IMR-90 (cell line): ENCODE measurements around the gene RTF1. TPM values are rescaled to one million over a fixed set of nuclear protein-coding genes. Genes with fewer than 3 reads are reported as not detected.
"Not testable (repeated sequence)": the region's sequence is repeated elsewhere in the genome, so short reads cannot be mapped to it uniquely, and the experiment has no call there.

ENCODE experiments used
- ATAC-seq: fragments of 200-7000 bp; cut with Tn5 transposase; 2 replicates; pipeline ENCODE4 v1.9.1; 2020; ENCODE audit warnings: low read depth, mild to moderate bottlenecking, moderate library complexity
- BruUV-seq: library from RNA; stranded (reverse); fragments of 400-500 nt; replicated peaks from 2 replicates; lab custom pipeline; 2021; lab: Mats Ljungman, UMichigan
- CTCF ChIA-PET: fragments of 300-600 bp; formaldehyde crosslinking; extraction: SDS; loops from one replicate; lab custom pipeline; 2021; ENCODE audit warnings: antibody characterized with exemption; lab: Yijun Ruan, JAX
- POLR2A ChIA-PET: fragments of 300-600 bp; sonication (Branson Sonifier 250); formaldehyde crosslinking; loops from one replicate; lab custom pipeline; 2022; ENCODE audit warnings: antibody characterized with exemption; ENCODE audit not compliant: unreplicated experiment; lab: Charles Lee
- DNase-seq: peaks from one replicate; pipeline ENCODE4 v3.0.0; 2013
- H2AFZ ChIP-seq: replicated peaks from 2 replicates; pipeline ENCODE3; 2013; ENCODE audit warnings: low read length, mild to moderate bottlenecking; ENCODE audit not compliant: poor library complexity
- H2AK5ac ChIP-seq: 2 replicates; pipeline ENCODE4 v1.6.1; 2013; ENCODE audit warnings: low read depth, low read length, inconsistent platforms
- H2AK9ac ChIP-seq: replicated peaks from 2 replicates; pipeline ENCODE3; 2013; ENCODE audit warnings: mild to moderate bottlenecking, low read depth, low read length, moderate library complexity; ENCODE audit not compliant: poor library complexity
- H2BK120ac ChIP-seq: 2 replicates; pipeline ENCODE4 v1.6.1; 2013; ENCODE audit warnings: low read depth, low read length, inconsistent platforms
- H2BK15ac ChIP-seq: 3 replicates; pipeline ENCODE4 v1.6.1; 2013; ENCODE audit warnings: low read depth, low read length, inconsistent platforms
- H2BK20ac ChIP-seq: 2 replicates; pipeline ENCODE4 v1.6.1; 2013; ENCODE audit warnings: low read depth, mild to moderate bottlenecking, inconsistent platforms, low read length, moderate library complexity
- H2BK5ac ChIP-seq: 2 replicates; pipeline ENCODE4 v1.6.1; 2013; ENCODE audit warnings: mild to moderate bottlenecking, low read depth, low read length, inconsistent platforms; ENCODE audit not compliant: poor library complexity, severe bottlenecking
- H3K14ac ChIP-seq: replicated peaks from 2 replicates; pipeline ENCODE4 v1.6.1; 2013; ENCODE audit warnings: low read depth, low read length, inconsistent platforms
- H3K18ac ChIP-seq: 2 replicates; pipeline ENCODE4 v1.6.1; 2013; ENCODE audit warnings: low read depth, low read length, control low read depth
- H3K23ac ChIP-seq: 2 replicates; pipeline ENCODE4 v1.6.1; 2013; ENCODE audit warnings: low read depth, low read length, inconsistent platforms
- H3K27ac ChIP-seq: 2 replicates; pipeline ENCODE4 v1.5.1; 2013; ENCODE audit warnings: mild to moderate bottlenecking, control low read depth, low read length; ENCODE audit not compliant: insufficient read depth
- H3K27me3 ChIP-seq: 2 replicates; pipeline ENCODE4 v1.6.1; 2013; ENCODE audit warnings: low read length; ENCODE audit not compliant: control insufficient read depth, insufficient read depth
- H3K36me3 ChIP-seq: 2 replicates; pipeline ENCODE4 v1.6.1; 2013; ENCODE audit warnings: low read length, mixed read lengths; ENCODE audit not compliant: control insufficient read depth, insufficient read depth
- H3K4ac ChIP-seq: 2 replicates; pipeline ENCODE4 v1.6.1; 2013; ENCODE audit warnings: low read depth, low read length, inconsistent platforms
- H3K4me1 ChIP-seq: 2 replicates; pipeline ENCODE4 v1.6.1; 2013; ENCODE audit warnings: low read length, mixed read lengths; ENCODE audit not compliant: control insufficient read depth, insufficient read depth
- H3K4me2 ChIP-seq: 2 replicates; pipeline ENCODE4 v1.6.1; 2013; ENCODE audit warnings: low read depth, mild to moderate bottlenecking, control low read depth, low read length, moderate library complexity
- H3K4me3 ChIP-seq: 2 replicates; pipeline ENCODE4 v1.5.1; 2013; ENCODE audit warnings: low read depth, mild to moderate bottlenecking, control low read depth, low read length, moderate library complexity; ENCODE audit not compliant: insufficient read depth
- H3K56ac ChIP-seq: 2 replicates; pipeline ENCODE4 v1.6.1; 2013; ENCODE audit warnings: low read length, inconsistent platforms; ENCODE audit not compliant: insufficient read depth; ENCODE audit errors: extremely low read depth
- H3K79me1 ChIP-seq, 2 experiments: 2 replicates each; pipeline ENCODE4 v1.6.1; 2013; ENCODE audit warnings: low read length in 2 of 2, inconsistent platforms in 1 of 2, low read depth in 1 of 2
- H3K9ac ChIP-seq: 2 replicates; pipeline ENCODE4 v1.6.1; 2013; ENCODE audit warnings: low read depth, low read length, control low read depth
- H3K9me1 ChIP-seq: 2 replicates; pipeline ENCODE4 v1.6.1; 2013; ENCODE audit warnings: low read length, inconsistent platforms; ENCODE audit not compliant: insufficient read depth
- H3K9me3 ChIP-seq: 2 replicates; pipeline ENCODE4 v1.6.1; 2013; ENCODE audit warnings: low read length; ENCODE audit not compliant: control insufficient read depth, insufficient read depth
- H4K20me1 ChIP-seq: 2 replicates; pipeline ENCODE4 v1.6.1; 2013; ENCODE audit warnings: low read length, inconsistent platforms; ENCODE audit not compliant: insufficient read depth
- H4K5ac ChIP-seq: 2 replicates; pipeline ENCODE4 v1.6.1; 2013; ENCODE audit warnings: mild to moderate bottlenecking, low read depth, low read length, control low read depth
- H4K8ac ChIP-seq, 2 experiments: 2 replicates each; pipeline ENCODE4 v1.6.1; 2013; ENCODE audit warnings: low read depth in 2 of 2, low read length in 2 of 2, control low read depth in 1 of 2, inconsistent platforms in 1 of 2
- H4K91ac ChIP-seq: 2 replicates; pipeline ENCODE4 v1.6.1; 2013; ENCODE audit warnings: low read depth, low read length, inconsistent platforms; ENCODE audit not compliant: insufficient read depth
- BHLHE40 ChIP-seq: fragments of 150-350 bp; IDR thresholded peaks from 2 replicates; pipeline ENCODE4 v1.6.1; 2016; ENCODE audit warnings: mild to moderate bottlenecking, low read depth, low read length
- MAZ ChIP-seq: IDR thresholded peaks from 2 replicates; pipeline ENCODE4 v1.6.1; 2012; ENCODE audit warnings: low read depth, mild to moderate bottlenecking, low read length, improper control_type of control experiment, moderate library complexity, borderline replicate concordance
- MXI1 ChIP-seq: IDR thresholded peaks from 2 replicates; pipeline ENCODE4 v1.6.1; 2012; ENCODE audit warnings: low read depth, mild to moderate bottlenecking, low read length, moderate library complexity, borderline replicate concordance
- SMC3 ChIP-seq: fragments of 150-350 bp; IDR thresholded peaks from 2 replicates; pipeline ENCODE4 v1.6.1; 2016; ENCODE audit warnings: low read depth, mild to moderate bottlenecking, antibody characterized with exemption, low read length, moderate library complexity
- WGBS, 2 experiments: methylation state at CpG; one replicate each; pipeline versions ENCODE4 v1.1.5 to v1.1.7; 2013; ENCODE audit warnings: missing lambda C conversion rate in 2 of 2; ENCODE audit not compliant: insufficient read length in 1 of 2; ENCODE audit errors: extremely low coverage in 2 of 2; 5-methylcytosine and 5-hydroxymethylcytosine counted together
- dilution Hi-C: fragments of 300-500 bp; cut with HindIII; formaldehyde crosslinking; loops from one replicate; pipeline ENCODE4 v1.14.3; 2018; ENCODE audit warnings: low sequenced_read_pairs; ENCODE audit not compliant: unreplicated experiment
- in situ Hi-C: fragments of 300-500 bp; cut with MboI; formaldehyde crosslinking; loops from 3 replicates; pipeline ENCODE4 v1.14.3; 2019; ENCODE audit warnings: low sequenced_read_pairs, inconsistent platforms, mixed read lengths
- intact Hi-C: fragments of 100-400 bp; cut with micrococcal nuclease; formaldehyde crosslinking; loops from 2 replicates; pipeline ENCODE4 v1.10.0; 2022
- polyA plus RNA-seq, 3 experiments: library from polyadenylated mRNA; depleted of rRNA; stranded (reverse); fragments of >200 nt; gene quantifications; 2 replicates each; pipeline ENCODE4 v1.2.3, GENCODE V29; 2012; ENCODE audit warnings: low replicate concordance in 1 of 3
- total RNA-seq: library from RNA; depleted of rRNA; stranded (reverse); fragments of >200 nt; gene quantifications from 2 replicates; pipeline ENCODE4 v1.2.3, GENCODE V29; 2012
- TF ChIP-seq, protein P1 (sequence below): fragments of 150-350 bp; IDR thresholded peaks from 2 replicates; pipeline ENCODE4 v1.6.1; 2017; ENCODE audit warnings: mild to moderate bottlenecking, antibody characterized with exemption, low read length, low read depth

The RTF1 gene
- total and polyA plus RNA-seq, 2 of the 4 experiments (the other 2 are of a cell fraction), result 15.1 to 24.3 TPM

DNA sequence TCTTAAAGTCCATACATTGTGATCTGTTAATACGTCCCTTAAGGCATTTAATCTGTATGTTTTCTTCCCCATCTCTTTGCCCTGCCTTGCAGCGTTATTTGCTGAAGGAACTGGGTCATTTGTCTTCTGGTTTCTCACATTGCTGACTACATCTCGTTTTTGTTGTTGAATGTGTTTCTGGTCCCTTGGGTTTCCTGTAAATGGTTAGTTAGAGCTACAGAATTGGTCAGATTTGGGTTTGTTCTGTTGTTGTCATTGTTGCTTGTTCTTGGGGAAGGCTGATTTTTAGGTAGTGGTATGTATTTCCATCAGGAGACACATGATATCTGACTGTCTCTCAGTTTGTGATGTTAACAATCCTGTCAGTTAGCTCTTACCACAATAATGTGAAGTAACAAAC is 49.8 kb downstream of the RTF1 start:
- Histone ChIP-seq H2BK120ac (no peak overlapping the region), H3K36me3 (peaks cover 38% of the 10 kb centered on the region), H3K27ac (no peak overlapping the region), H4K91ac (no peak overlapping the region), H3K4me2 (no peak overlapping the region), H3K4me1 (peaks cover 4% of the 10 kb centered on the region), H2AFZ (no peak overlapping the region), H4K5ac (no peak overlapping the region), H3K14ac (no peak overlapping the region), H3K9me1 (no peaks in the 10 kb centered on the region; the same call in 1 of the 2 replicates), H3K56ac (no peak overlapping the region), H2AK5ac (no peak overlapping the region), H4K8ac (no peak overlapping the region), H3K18ac (no peak overlapping the region), H2BK5ac (no peak overlapping the region), H4K20me1 (0 out of 2 replicates have a peak, but pooled peaks cover 10% of the 10 kb centered on the region), H2BK20ac (no peak overlapping the region), H3K79me1 (peaks cover 8 to 27% of the 10 kb centered on the region in 2 experiments; a peak in 3 of 4 replicates), H2BK15ac (no peak overlapping the region), H3K23ac (no peak overlapping the region), H3K9me3 (no peaks in the 10 kb centered on the region), H3K27me3 (no peaks in the 10 kb centered on the region), H3K4me3 (no peak overlapping the region), H3K9ac (no peak overlapping the region), H3K4ac (no peak overlapping the region), H2AK9ac (no peak overlapping the region)
- TF ChIP-seq, protein P1, sequence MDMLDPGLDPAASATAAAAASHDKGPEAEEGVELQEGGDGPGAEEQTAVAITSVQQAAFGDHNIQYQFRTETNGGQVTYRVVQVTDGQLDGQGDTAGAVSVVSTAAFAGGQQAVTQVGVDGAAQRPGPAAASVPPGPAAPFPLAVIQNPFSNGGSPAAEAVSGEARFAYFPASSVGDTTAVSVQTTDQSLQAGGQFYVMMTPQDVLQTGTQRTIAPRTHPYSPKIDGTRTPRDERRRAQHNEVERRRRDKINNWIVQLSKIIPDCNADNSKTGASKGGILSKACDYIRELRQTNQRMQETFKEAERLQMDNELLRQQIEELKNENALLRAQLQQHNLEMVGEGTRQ, result no peak
- TF ChIP-seq SMC3 (no peak), MAZ (no peak), BHLHE40 (no peak), MXI1 (no peak)
- dilution Hi-C loops (no loop called here), in situ Hi-C loops (no loop called here), intact Hi-C loops (loop anchor here (5.0 to 10.0 kb wide), 5 partner anchors 76 to 348 kb away; partner anchors contain the start of genes RPAP1 and TYRO3)
- BruUV-seq, result no TSS peak
- ChIA-PET POLR2A (no interaction called here), CTCF (interaction anchor here (1.3 to 1.9 kb wide), 6 partner anchors 13 to 307 kb away, joined by 3 to 6 read pairs (median 4); partner anchors contain the start of gene MAPKBP1)
- no CpG with 5 or more reads among the region's 3 CpGs for WGBS, 2 experiments
- no peak for DNase-seq
- ATAC-seq, result no peak

DNA sequence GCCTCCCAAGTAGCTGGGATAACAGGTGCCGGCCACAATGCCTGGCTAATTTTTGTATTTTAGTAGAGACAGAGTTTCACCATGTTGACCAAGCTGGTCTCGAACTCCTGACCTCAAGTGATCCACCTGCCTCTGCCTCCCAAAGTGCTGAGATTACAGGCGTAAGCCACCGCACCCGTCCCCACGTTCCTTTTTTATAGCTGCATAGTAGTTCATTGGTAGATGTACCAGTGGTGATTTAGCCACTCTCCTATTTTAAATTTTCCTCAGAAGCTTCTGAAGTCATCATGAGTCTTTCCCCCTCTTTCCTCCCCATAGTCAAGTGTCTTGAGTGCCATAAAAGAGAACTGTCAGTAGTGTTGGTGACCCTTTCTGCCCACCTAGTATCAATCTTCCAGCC is 52.7 kb downstream of the RTF1 start:
- H4K20me1 ChIP-seq, H3K23ac ChIP-seq, H3K27ac ChIP-seq, H3K4ac ChIP-seq, H3K9me3 ChIP-seq, H2BK120ac ChIP-seq, H2AK5ac ChIP-seq, H3K4me1 ChIP-seq, H3K9ac ChIP-seq, CTCF ChIA-PET, dilution Hi-C loops, H3K4me2 ChIP-seq, H4K8ac ChIP-seq, BruUV-seq, POLR2A ChIA-PET, H4K5ac ChIP-seq, H2AK9ac ChIP-seq, H3K56ac ChIP-seq, H3K27me3 ChIP-seq, in situ Hi-C loops, H4K91ac ChIP-seq, H2AFZ ChIP-seq, H3K4me3 ChIP-seq, H3K14ac ChIP-seq, H2BK5ac ChIP-seq, ATAC-seq, DNase-seq, H2BK20ac ChIP-seq, H3K18ac ChIP-seq, H3K9me1 ChIP-seq, H2BK15ac ChIP-seq: not testable (repeated sequence)
- intact Hi-C loops, result loop anchor here (5.0 to 10.0 kb wide), 5 partner anchors 73 to 345 kb away; partner anchors contain the start of genes RPAP1 and TYRO3
- peaks cover 42% of the 10 kb centered on the region for H3K36me3 ChIP-seq
- no CpG with 5 or more reads among the region's 6 CpGs for WGBS, 2 experiments
- peaks cover 4 to 14% of the 10 kb centered on the region in 2 experiments; a peak in 2 of 4 replicates for H3K79me1 ChIP-seq
